Caco-2 (cell line): ENCODE results near the gene PNLIPRP3. TPM values are rescaled to one million over a fixed set of nuclear protein-coding genes. Genes with fewer than 3 reads are reported as not detected.

Experiments
- BruUV-seq: library from RNA; stranded (reverse); fragments of 400-500 nt; replicated peaks from 2 replicates; lab custom pipeline; 2021; lab: Mats Ljungman, UMichigan
- CTCF ChIA-PET: fragments of 300-600 bp; sonication (Branson Sonifier 250); formaldehyde crosslinking; loops from one replicate; lab custom pipeline; 2022; ENCODE audit warnings: antibody characterized with exemption; lab: Charles Lee
- POLR2A ChIA-PET: fragments of 300-600 bp; sonication (Branson Sonifier 250); formaldehyde crosslinking; loops from one replicate; lab custom pipeline; 2022; ENCODE audit warnings: antibody characterized with exemption; lab: Charles Lee
- DNase-seq, 2 experiments: peaks; one replicate each; pipeline versions ENCODE4 v3.0.0 to v3.0.0-alpha.2; 2020 to 2022
- H3K27me3 ChIP-seq: replicated peaks from 2 replicates; pipeline ENCODE4 v1.6.0; 2011; ENCODE audit warnings: low read length; ENCODE audit not compliant: control insufficient read depth, insufficient read depth
- H3K36me3 ChIP-seq: 2 replicates; pipeline ENCODE4 v1.5.1; 2011; ENCODE audit warnings: low read length; ENCODE audit not compliant: control insufficient read depth, insufficient read depth
- H3K4me1 ChIP-seq: fragments of 250-450 bp; sonication (Bioruptor Pico); 2 replicates; pipeline ENCODE4 v1.5.1; 2020; ENCODE audit warnings: mild to moderate bottlenecking
- H3K4me3 ChIP-seq: 2 replicates; pipeline ENCODE4 v1.5.1; 2011; ENCODE audit warnings: low read depth, mild to moderate bottlenecking, control low read depth, low read length
- H3K9me3 ChIP-seq: fragments of 250-450 bp; sonication (Bioruptor Pico); 2 replicates; pipeline ENCODE4 v1.5.1; 2020; ENCODE audit warnings: mild to moderate bottlenecking, moderate library complexity
- H3K27ac Mint-ChIP-seq: one replicate; pipeline ENCODE4 v1.8.0; 2022; ENCODE audit warnings: mixed read lengths; ENCODE audit not compliant: unreplicated experiment
- H3K27me3 Mint-ChIP-seq: one replicate; pipeline ENCODE4 v1.8.0; 2022; ENCODE audit warnings: mixed read lengths; ENCODE audit not compliant: insufficient read depth, unreplicated experiment
- H3K36me3 Mint-ChIP-seq: one replicate; pipeline ENCODE4 v1.8.0; 2022; ENCODE audit warnings: mild to moderate bottlenecking, mixed read lengths; ENCODE audit not compliant: insufficient read depth, unreplicated experiment
- H3K4me1 Mint-ChIP-seq: one replicate; pipeline ENCODE4 v1.8.0; 2022; ENCODE audit warnings: low read depth, mixed read lengths; ENCODE audit not compliant: unreplicated experiment
- H3K4me3 Mint-ChIP-seq: one replicate; pipeline ENCODE4 v1.8.0; 2022; ENCODE audit warnings: mild to moderate bottlenecking, moderate library complexity, mixed read lengths; ENCODE audit not compliant: unreplicated experiment
- H3K9me3 Mint-ChIP-seq: one replicate; pipeline ENCODE4 v1.8.0; 2022; ENCODE audit warnings: mixed read lengths; ENCODE audit not compliant: unreplicated experiment
- intact Hi-C: fragments of 100-400 bp; cut with micrococcal nuclease; formaldehyde crosslinking; loops from one replicate; pipeline ENCODE4 v1.10.0; 2022; ENCODE audit not compliant: unreplicated experiment
- total RNA-seq: library from RNA; stranded (reverse); gene quantifications from 2 replicates; pipeline ENCODE4 v1.2.3, GENCODE V29; 2022
- TF ChIP-seq, protein P1 (sequence below), 2 experiments: fragments of 200-600 bp in 1 of 2; IDR thresholded peaks; 1 replicate in 1 of 2; 2 replicates in 1 of 2; pipeline versions ENCODE4 v1.5.1 to v1.8.0; 2011 to 2022; ENCODE audit warnings: antibody characterized with exemption in 1 of 2, control low read depth in 1 of 2, inconsistent platforms in 1 of 2, low read depth in 1 of 2, low read length in 1 of 2, mild to moderate bottlenecking in 1 of 2, moderate library complexity in 1 of 2; ENCODE audit not compliant: insufficient read depth in 1 of 2, severe bottlenecking in 1 of 2, unreplicated experiment in 1 of 2

The PNLIPRP3 gene
- total RNA-seq, 1 experiment from 2014 or later: not detected

DNA sequence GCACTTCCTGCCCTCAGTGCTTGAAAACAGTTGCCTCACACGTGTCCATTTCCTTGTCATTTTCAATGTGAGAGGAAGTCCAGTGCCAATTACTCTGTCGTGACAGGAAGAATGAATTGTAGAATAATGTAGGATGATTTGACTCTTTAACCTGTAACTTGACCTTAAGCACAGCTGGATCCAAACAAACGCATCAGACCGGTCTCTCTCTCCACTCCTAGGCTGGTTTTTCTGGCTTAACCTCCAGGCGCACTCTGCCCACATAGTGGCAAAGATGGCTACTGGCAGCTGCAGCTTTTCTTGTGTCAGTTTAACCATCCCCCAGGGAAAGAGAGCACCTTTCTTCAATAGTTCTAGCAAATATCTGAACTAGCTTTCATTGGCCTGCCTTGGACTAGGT is 29.4 kb upstream of the PNLIPRP3 start:
- TF ChIP-seq, protein P1, sequence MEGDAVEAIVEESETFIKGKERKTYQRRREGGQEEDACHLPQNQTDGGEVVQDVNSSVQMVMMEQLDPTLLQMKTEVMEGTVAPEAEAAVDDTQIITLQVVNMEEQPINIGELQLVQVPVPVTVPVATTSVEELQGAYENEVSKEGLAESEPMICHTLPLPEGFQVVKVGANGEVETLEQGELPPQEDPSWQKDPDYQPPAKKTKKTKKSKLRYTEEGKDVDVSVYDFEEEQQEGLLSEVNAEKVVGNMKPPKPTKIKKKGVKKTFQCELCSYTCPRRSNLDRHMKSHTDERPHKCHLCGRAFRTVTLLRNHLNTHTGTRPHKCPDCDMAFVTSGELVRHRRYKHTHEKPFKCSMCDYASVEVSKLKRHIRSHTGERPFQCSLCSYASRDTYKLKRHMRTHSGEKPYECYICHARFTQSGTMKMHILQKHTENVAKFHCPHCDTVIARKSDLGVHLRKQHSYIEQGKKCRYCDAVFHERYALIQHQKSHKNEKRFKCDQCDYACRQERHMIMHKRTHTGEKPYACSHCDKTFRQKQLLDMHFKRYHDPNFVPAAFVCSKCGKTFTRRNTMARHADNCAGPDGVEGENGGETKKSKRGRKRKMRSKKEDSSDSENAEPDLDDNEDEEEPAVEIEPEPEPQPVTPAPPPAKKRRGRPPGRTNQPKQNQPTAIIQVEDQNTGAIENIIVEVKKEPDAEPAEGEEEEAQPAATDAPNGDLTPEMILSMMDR (IDR thresholded peaks at IDR 0.05; ENCODE audit: insufficient read depth in 1 of 2, low read depth in 1 of 2, low read length in 1 of 2, severe bottlenecking in 1 of 2, unreplicated experiment in 1 of 2): no peak
- no TSS peak for BruUV-seq
- no peak for DNase-seq
- Histone ChIP-seq H3K36me3 (no peaks in the 10 kb centered on the region), H3K4me3 (no peak overlapping the region), H3K4me1 (no peaks in the 10 kb centered on the region), H3K27me3 (no peaks in the 10 kb centered on the region), H3K9me3 (no peaks in the 10 kb centered on the region)
- CTCF ChIA-PET: no interaction called here
- H3K27me3 Mint-ChIP-seq: peaks cover 2% of the 10 kb centered on the region
- H3K9me3 Mint-ChIP-seq: no peaks in the 10 kb centered on the region
- intact Hi-C loops: no loop called here
- POLR2A ChIA-PET: no interaction called here
- H3K36me3 Mint-ChIP-seq: no peaks in the 10 kb centered on the region
- H3K27ac Mint-ChIP-seq: no peak overlapping the region
- no peak overlapping the region for H3K4me3 Mint-ChIP-seq
- no peaks in the 10 kb centered on the region for H3K4me1 Mint-ChIP-seq

DNA sequence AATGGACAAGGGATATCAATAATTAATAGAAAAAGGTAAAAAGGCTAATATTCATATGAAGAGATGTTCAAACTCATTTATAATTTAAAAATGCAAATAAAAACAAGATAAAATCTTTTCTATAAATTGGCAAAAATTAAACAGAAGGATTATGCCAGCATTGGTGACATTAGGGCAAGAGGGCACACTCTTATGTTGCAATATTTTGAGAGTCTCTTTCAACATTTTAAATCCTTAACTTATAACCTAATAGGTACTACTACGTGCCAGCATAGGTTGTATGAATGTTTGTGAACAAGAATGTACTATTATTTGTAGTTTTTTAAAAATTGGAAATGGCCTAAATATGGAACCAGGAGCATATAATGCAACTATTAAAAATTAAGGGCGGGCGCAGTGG is 24.8 kb upstream of the PNLIPRP3 start:
- CTCF ChIA-PET: no interaction called here
- H3K4me1 Mint-ChIP-seq: no peaks in the 10 kb centered on the region
- no peak for DNase-seq
- H3K4me3 Mint-ChIP-seq: no peak overlapping the region
- H3K27me3 Mint-ChIP-seq: peaks cover 11% of the 10 kb centered on the region
- no TSS peak for BruUV-seq
- intact Hi-C loops: no loop called here
- H3K36me3 Mint-ChIP-seq: no peaks in the 10 kb centered on the region
- POLR2A ChIA-PET: no interaction called here
- Histone ChIP-seq H3K4me1 (no peaks in the 10 kb centered on the region), H3K4me3 (no peak overlapping the region), H3K27me3 (no peaks in the 10 kb centered on the region), H3K9me3 (no peaks in the 10 kb centered on the region), H3K36me3 (no peaks in the 10 kb centered on the region)
- no peak overlapping the region for H3K27ac Mint-ChIP-seq
- TF ChIP-seq, protein P1 (IDR thresholded peaks at IDR 0.05; ENCODE audit: insufficient read depth in 1 of 2, low read depth in 1 of 2, low read length in 1 of 2, severe bottlenecking in 1 of 2, unreplicated experiment in 1 of 2): no peak
- no peaks in the 10 kb centered on the region for H3K9me3 Mint-ChIP-seq

DNA sequence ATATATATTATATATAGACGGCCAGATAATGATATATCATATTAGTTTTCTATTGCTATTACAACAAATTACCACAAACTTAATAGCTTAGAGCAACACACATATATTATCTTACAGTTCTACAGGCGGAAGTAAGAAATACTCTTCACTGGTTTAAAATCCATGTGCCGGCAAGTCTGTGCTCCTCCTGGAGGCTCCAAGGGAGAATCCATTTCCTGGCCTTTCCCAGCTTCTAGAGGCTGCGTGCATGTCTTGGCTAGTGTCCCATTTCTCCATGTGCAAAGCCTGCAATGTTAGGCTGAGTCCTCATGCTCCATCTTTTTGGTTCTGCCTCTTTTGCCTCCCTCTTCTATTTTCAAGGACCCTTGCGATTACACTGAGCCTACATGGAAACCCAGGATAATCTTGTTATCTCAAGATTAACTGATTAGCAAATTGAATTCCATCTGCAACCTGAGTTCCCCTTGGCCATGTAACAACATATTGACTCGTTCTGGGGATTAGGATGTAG is 23.9 kb upstream of the PNLIPRP3 start:
- BruUV-seq: no TSS peak
- intact Hi-C loops: no loop called here
- Mint-ChIP-seq H3K36me3 (no peaks in the 10 kb centered on the region), H3K27me3 (peaks cover 11% of the 10 kb centered on the region), H3K27ac (no peak overlapping the region), H3K4me3 (no peak overlapping the region), H3K9me3 (no peaks in the 10 kb centered on the region), H3K4me1 (no peaks in the 10 kb centered on the region)
- ChIA-PET POLR2A (no interaction called here), CTCF (no interaction called here)
- H3K9me3 ChIP-seq: no peaks in the 10 kb centered on the region
- H3K36me3 ChIP-seq: no peaks in the 10 kb centered on the region
- no peaks in the 10 kb centered on the region for H3K27me3 ChIP-seq
- H3K4me3 ChIP-seq: no peak overlapping the region
- TF ChIP-seq, protein P1 (IDR thresholded peaks at IDR 0.05; ENCODE audit: insufficient read depth in 1 of 2, low read depth in 1 of 2, low read length in 1 of 2, severe bottlenecking in 1 of 2, unreplicated experiment in 1 of 2): no peak
- H3K4me1 ChIP-seq: no peaks in the 10 kb centered on the region
- no peak for DNase-seq
